Type B pancreatic cell (in vitro differentiated cells): ENCODE data around the gene CACNA1C. TPM values are rescaled to one million over a fixed set of nuclear protein-coding genes. Genes with fewer than 3 reads are reported as not detected.

Experiments used
- DNase-seq: peaks from one replicate; pipeline ENCODE4 v3.0.0; 2021; ENCODE audit warnings: mixed read lengths; ENCODE audit not compliant: unreplicated experiment; ENCODE audit errors: extremely low spot score
- H3K27ac Mint-ChIP-seq: 2 replicates; pipeline ENCODE4 v1.8.0; 2021; ENCODE audit warnings: mild to moderate bottlenecking, mixed read lengths
- H3K27me3 Mint-ChIP-seq: 2 replicates; pipeline ENCODE4 v1.8.0; 2021; ENCODE audit warnings: mixed read lengths
- H3K36me3 Mint-ChIP-seq: 2 replicates; pipeline ENCODE4 v1.8.0; 2021; ENCODE audit warnings: mixed read lengths
- H3K4me1 Mint-ChIP-seq: one replicate; pipeline ENCODE4 v1.8.0; 2021; ENCODE audit warnings: mixed read lengths; ENCODE audit not compliant: unreplicated experiment
- H3K4me3 Mint-ChIP-seq: 2 replicates; pipeline ENCODE4 v1.8.0; 2021; ENCODE audit warnings: mild to moderate bottlenecking, mixed read lengths
- H3K9me3 Mint-ChIP-seq: 2 replicates; pipeline ENCODE4 v1.8.0; 2021; ENCODE audit warnings: mixed read lengths
- CTCF ChIP-seq: fragments of 200-600 bp; sonication (generic); conservative IDR thresholded peaks from 2 replicates; pipeline ENCODE4 v1.5.0; 2021; ENCODE audit warnings: antibody characterized with exemption, mild to moderate bottlenecking
- total RNA-seq: library from RNA; stranded (reverse); gene quantifications from 2 replicates; pipeline ENCODE4 v1.2.1, GENCODE V29; 2021; ENCODE audit warnings: low replicate concordance

CACNA1C gene
- total RNA-seq, 1 donor from 2014 or later: 14.3 TPM

DNA sequence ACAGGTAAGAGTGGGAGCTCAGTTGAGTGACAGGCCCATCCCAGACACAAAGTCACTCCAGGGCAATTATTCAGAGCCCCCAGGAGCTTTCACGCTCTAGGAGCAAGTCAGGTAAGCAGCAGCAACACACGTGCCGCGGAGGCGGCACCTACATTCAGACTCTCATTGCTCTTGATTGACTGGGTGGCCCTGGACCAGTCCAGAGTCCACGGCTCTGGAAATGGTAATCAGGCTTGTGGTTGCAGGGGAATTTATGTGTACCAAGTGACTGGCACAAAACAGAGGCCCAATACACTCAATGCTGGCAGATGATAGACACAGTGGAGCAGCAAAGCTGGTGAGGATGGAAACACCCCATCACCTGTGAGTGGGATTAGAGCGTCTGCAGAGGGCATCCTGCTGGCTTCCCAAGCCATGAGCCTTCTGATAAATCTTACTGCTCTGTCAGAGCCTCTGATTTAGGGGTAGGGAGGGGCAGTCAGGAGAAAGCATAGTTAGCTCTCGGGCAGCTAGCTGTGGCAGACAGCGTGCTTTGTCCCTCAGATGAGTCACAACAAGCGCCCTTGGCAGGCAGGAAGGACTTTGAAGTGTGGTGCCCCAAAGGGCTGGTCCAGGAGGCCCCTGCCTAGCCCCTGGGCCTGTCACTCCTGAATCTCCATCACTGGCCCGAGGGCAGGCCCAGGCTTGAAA, 344.7 kb downstream of the CACNA1C start:
- peak overlapping the region; percentile 46 for H3K27ac Mint-ChIP-seq
- peaks cover 8% of the 10 kb centered on the region for H3K36me3 Mint-ChIP-seq
- no peak overlapping the region for H3K4me3 Mint-ChIP-seq
- peaks cover 2% of the 10 kb centered on the region for H3K27me3 Mint-ChIP-seq
- DNase-seq: no peak
- no peak for TF ChIP-seq CTCF
- no peaks in the 10 kb centered on the region for H3K9me3 Mint-ChIP-seq
- H3K4me1 Mint-ChIP-seq: no peaks in the 10 kb centered on the region

DNA sequence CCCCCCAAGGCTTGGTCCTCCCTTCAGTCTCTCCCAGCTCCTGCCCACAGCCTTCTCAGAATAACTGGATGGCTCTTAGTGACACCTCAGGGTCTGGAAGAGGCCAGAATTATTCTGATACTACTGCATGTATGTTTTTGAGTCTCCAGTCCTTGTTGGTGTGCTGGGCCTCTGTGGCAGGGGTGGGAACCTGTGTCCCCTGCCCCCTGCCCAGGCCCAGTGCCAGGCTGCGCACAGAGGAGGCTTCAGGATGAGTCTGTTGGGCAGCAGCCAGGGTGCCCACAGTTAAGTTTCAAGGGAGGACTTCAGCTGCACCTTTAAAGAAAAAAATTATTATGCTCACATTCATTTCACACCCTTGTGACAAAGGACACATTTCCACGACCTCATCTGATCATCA, 348.3 kb downstream of the CACNA1C start:
- DNase-seq: no peak
- no peaks in the 10 kb centered on the region for H3K4me1 Mint-ChIP-seq
- peaks cover 13% of the 10 kb centered on the region for H3K9me3 Mint-ChIP-seq
- H3K27ac Mint-ChIP-seq: no peak overlapping the region
- H3K27me3 Mint-ChIP-seq: peaks cover 5% of the 10 kb centered on the region
- no peak overlapping the region for H3K4me3 Mint-ChIP-seq
- TF ChIP-seq CTCF: no peak
- peaks cover 26% of the 10 kb centered on the region for H3K36me3 Mint-ChIP-seq

GRCh38 chr12:2402073-2402579, 349.3 kb downstream of the CACNA1C start:
- no peak overlapping the region for H3K4me3 Mint-ChIP-seq
- H3K27ac Mint-ChIP-seq: no peak overlapping the region
- peaks cover 26% of the 10 kb centered on the region for H3K36me3 Mint-ChIP-seq
- TF ChIP-seq CTCF: no peak
- DNase-seq: no peak
- no peaks in the 10 kb centered on the region for H3K4me1 Mint-ChIP-seq
- peaks cover 13% of the 10 kb centered on the region for H3K9me3 Mint-ChIP-seq
- H3K27me3 Mint-ChIP-seq: peaks cover 5% of the 10 kb centered on the region

DNA sequence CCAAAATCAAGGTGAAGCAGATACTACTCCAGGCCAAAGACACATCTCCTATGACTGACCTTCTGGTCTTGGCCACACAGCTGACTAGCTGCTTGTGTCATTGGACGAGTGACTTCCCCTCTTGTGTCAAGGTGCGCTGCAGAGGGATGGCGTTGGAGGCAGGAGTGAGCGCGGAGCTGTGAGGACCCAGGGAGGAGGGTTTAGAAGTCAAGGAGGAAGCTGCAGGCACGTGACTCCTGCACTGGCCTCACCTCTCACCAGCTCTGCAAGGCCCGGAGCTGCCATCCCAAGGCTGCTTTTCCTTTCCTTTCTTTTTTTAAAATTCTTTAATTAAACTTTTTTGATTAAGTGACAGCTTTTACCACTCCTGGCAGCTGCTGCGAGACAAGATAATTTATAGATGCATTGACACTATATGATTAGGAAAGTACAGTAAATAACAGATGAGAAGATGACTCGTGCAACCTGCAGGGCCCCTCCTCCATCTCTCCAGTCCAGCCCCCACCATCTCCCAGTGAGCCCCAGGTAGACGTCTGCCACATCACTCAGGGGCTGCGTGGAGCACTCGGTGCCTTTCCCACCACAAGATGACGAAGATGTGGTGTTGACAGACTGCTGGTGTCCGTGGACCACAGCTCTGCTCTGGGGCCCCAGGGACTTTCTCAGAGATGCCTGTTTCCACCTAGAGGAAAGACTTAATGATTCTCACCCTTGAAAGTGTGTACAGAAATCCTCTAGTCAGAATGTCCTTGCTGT, 350.6 kb downstream of the CACNA1C start:
- H3K4me3 Mint-ChIP-seq: no peak overlapping the region
- peaks cover 26% of the 10 kb centered on the region for H3K36me3 Mint-ChIP-seq
- no peaks in the 10 kb centered on the region for H3K4me1 Mint-ChIP-seq
- no peak overlapping the region for H3K27ac Mint-ChIP-seq
- peaks cover 13% of the 10 kb centered on the region for H3K9me3 Mint-ChIP-seq
- no peak for TF ChIP-seq CTCF
- H3K27me3 Mint-ChIP-seq: peaks cover 6% of the 10 kb centered on the region
- DNase-seq: no peak

- H3K36me3 Mint-ChIP-seq: peaks cover 22% of the 10 kb centered on the region
- peaks cover 17% of the 10 kb centered on the region for H3K27me3 Mint-ChIP-seq
Measured at GRCh38 chr12:2405039-2405438, 352.3 kb downstream of the CACNA1C start.

More at GRCh38 chr12:2405039-2405438, 352.3 kb downstream of the CACNA1C start:
- H3K9me3 Mint-ChIP-seq: peaks cover 13% of the 10 kb centered on the region
- no peak for DNase-seq
- H3K27ac Mint-ChIP-seq: no peak overlapping the region
- no peak overlapping the region for H3K4me3 Mint-ChIP-seq
- no peak for TF ChIP-seq CTCF
- H3K4me1 Mint-ChIP-seq: no peaks in the 10 kb centered on the region
